H1 (cell line): Measurements from ENCODE around the gene MOK.

ENCODE experiments used
- CEBPB ChIP-seq: IDR thresholded peaks from 2 replicates; pipeline ENCODE4 v1.6.1; 2012; ENCODE audit warnings: low read depth, low read length
- CREB1 ChIP-seq: IDR thresholded peaks from 2 replicates; pipeline ENCODE4 v1.6.1; 2012; ENCODE audit warnings: inconsistent platforms
- EP300 ChIP-seq, 2 experiments: IDR thresholded peaks; 1 replicate in 1 of 2; 2 replicates in 1 of 2; pipeline ENCODE4 v1.6.1; 2011 to 2012; ENCODE audit warnings: low read depth in 2 of 2, low read length in 2 of 2, mild to moderate bottlenecking in 2 of 2, borderline replicate concordance in 1 of 2, inconsistent platforms in 1 of 2, moderate library complexity in 1 of 2
- EZH2 ChIP-seq: fragments of 200-600 bp; sonication (generic); IDR thresholded peaks from 2 replicates; pipeline ENCODE4 v1.7.1; 2012; ENCODE audit warnings: low read depth, mild to moderate bottlenecking, moderate library complexity, low read length, inconsistent platforms; ENCODE audit not compliant: severe bottlenecking
- KDM4A ChIP-seq: IDR thresholded peaks from one replicate; pipeline ENCODE4 v1.7.1; 2012; ENCODE audit warnings: low read depth, mild to moderate bottlenecking, moderate library complexity, low read length, inconsistent platforms; ENCODE audit not compliant: severe bottlenecking
- NRF1 ChIP-seq: IDR thresholded peaks from 2 replicates; pipeline ENCODE4 v1.6.1; 2011; ENCODE audit warnings: mild to moderate bottlenecking, low read depth, low read length, improper control_type of control experiment
- POLR2AphosphoS5 ChIP-seq: IDR thresholded peaks from 2 replicates; pipeline ENCODE4 v1.6.1; 2011; ENCODE audit warnings: low read depth, low read length
- SP1 ChIP-seq: IDR thresholded peaks from 2 replicates; pipeline ENCODE4 v1.6.1; 2011; ENCODE audit warnings: low read depth, low read length
- TAF1 ChIP-seq: IDR thresholded peaks from 2 replicates; pipeline ENCODE4 v1.6.1; 2011; ENCODE audit warnings: mild to moderate bottlenecking, low read depth, low read length
- TF ChIP-seq, protein P1 (sequence below), 3 experiments: IDR thresholded peaks; 1 replicate in 2 of 3; 2 replicates in 1 of 3; pipeline versions ENCODE4 v1.5.1 to v1.6.1; 2011; ENCODE audit warnings: low read length in 3 of 3, mild to moderate bottlenecking in 3 of 3, inconsistent platforms in 2 of 3, low read depth in 1 of 3, moderate library complexity in 1 of 3; ENCODE audit not compliant: insufficient read depth in 1 of 3; ENCODE audit errors: control extremely low read depth in 1 of 3
- TF ChIP-seq, protein P2 (sequence below): IDR thresholded peaks from 2 replicates; pipeline ENCODE4 v1.6.1; 2012; ENCODE audit warnings: inconsistent platforms
- TF ChIP-seq, protein P3 (sequence below): fragments of 300-600 bp; sonication (generic); IDR thresholded peaks from 2 replicates; pipeline ENCODE4 v1.7.1; 2012; ENCODE audit warnings: low read length, moderate library complexity, mild to moderate bottlenecking, inconsistent platforms; ENCODE audit not compliant: insufficient replicate concordance

DNA sequence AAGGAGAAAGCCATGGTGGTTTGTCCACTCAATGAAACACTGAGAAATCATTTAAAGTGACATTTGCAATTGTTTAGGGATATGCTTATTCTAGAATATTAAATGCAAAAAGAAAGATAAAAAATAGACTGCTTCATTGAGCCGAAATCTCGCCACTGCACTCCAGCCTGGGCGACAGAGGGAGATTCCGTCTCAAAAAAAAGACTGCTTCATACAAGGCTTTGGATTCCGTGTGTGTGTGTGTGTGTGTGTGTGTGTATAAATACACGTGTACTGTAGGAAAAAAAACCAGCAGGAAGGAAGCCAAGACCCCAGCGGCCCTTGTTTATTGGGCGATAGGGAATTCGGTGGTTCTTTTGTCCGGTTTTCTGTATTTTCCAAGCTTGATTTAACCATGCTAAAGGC lies 11.4 kb upstream of the MOK start:
- TF ChIP-seq EZH2 (no peak), TAF1 (no peak), NRF1 (no peak), CEBPB (no peak), EP300 (IDR thresholded peaks at IDR 0.05; ENCODE audit: borderline replicate concordance in 1 of 2, low read depth in 2 of 2, low read length in 2 of 2) (no peak), KDM4A (no peak), POLR2AphosphoS5 (no peak), CREB1 (no peak), SP1 (no peak)
- TF ChIP-seq, protein P1, sequence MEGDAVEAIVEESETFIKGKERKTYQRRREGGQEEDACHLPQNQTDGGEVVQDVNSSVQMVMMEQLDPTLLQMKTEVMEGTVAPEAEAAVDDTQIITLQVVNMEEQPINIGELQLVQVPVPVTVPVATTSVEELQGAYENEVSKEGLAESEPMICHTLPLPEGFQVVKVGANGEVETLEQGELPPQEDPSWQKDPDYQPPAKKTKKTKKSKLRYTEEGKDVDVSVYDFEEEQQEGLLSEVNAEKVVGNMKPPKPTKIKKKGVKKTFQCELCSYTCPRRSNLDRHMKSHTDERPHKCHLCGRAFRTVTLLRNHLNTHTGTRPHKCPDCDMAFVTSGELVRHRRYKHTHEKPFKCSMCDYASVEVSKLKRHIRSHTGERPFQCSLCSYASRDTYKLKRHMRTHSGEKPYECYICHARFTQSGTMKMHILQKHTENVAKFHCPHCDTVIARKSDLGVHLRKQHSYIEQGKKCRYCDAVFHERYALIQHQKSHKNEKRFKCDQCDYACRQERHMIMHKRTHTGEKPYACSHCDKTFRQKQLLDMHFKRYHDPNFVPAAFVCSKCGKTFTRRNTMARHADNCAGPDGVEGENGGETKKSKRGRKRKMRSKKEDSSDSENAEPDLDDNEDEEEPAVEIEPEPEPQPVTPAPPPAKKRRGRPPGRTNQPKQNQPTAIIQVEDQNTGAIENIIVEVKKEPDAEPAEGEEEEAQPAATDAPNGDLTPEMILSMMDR (IDR thresholded peaks at IDR 0.05; ENCODE audit: control extremely low read depth in 1 of 3, insufficient read depth in 1 of 3, low read depth in 1 of 3, low read length in 3 of 3): no peak
- TF ChIP-seq, protein P2, sequence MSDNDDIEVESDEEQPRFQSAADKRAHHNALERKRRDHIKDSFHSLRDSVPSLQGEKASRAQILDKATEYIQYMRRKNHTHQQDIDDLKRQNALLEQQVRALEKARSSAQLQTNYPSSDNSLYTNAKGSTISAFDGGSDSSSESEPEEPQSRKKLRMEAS: no peak
- TF ChIP-seq, protein P3, sequence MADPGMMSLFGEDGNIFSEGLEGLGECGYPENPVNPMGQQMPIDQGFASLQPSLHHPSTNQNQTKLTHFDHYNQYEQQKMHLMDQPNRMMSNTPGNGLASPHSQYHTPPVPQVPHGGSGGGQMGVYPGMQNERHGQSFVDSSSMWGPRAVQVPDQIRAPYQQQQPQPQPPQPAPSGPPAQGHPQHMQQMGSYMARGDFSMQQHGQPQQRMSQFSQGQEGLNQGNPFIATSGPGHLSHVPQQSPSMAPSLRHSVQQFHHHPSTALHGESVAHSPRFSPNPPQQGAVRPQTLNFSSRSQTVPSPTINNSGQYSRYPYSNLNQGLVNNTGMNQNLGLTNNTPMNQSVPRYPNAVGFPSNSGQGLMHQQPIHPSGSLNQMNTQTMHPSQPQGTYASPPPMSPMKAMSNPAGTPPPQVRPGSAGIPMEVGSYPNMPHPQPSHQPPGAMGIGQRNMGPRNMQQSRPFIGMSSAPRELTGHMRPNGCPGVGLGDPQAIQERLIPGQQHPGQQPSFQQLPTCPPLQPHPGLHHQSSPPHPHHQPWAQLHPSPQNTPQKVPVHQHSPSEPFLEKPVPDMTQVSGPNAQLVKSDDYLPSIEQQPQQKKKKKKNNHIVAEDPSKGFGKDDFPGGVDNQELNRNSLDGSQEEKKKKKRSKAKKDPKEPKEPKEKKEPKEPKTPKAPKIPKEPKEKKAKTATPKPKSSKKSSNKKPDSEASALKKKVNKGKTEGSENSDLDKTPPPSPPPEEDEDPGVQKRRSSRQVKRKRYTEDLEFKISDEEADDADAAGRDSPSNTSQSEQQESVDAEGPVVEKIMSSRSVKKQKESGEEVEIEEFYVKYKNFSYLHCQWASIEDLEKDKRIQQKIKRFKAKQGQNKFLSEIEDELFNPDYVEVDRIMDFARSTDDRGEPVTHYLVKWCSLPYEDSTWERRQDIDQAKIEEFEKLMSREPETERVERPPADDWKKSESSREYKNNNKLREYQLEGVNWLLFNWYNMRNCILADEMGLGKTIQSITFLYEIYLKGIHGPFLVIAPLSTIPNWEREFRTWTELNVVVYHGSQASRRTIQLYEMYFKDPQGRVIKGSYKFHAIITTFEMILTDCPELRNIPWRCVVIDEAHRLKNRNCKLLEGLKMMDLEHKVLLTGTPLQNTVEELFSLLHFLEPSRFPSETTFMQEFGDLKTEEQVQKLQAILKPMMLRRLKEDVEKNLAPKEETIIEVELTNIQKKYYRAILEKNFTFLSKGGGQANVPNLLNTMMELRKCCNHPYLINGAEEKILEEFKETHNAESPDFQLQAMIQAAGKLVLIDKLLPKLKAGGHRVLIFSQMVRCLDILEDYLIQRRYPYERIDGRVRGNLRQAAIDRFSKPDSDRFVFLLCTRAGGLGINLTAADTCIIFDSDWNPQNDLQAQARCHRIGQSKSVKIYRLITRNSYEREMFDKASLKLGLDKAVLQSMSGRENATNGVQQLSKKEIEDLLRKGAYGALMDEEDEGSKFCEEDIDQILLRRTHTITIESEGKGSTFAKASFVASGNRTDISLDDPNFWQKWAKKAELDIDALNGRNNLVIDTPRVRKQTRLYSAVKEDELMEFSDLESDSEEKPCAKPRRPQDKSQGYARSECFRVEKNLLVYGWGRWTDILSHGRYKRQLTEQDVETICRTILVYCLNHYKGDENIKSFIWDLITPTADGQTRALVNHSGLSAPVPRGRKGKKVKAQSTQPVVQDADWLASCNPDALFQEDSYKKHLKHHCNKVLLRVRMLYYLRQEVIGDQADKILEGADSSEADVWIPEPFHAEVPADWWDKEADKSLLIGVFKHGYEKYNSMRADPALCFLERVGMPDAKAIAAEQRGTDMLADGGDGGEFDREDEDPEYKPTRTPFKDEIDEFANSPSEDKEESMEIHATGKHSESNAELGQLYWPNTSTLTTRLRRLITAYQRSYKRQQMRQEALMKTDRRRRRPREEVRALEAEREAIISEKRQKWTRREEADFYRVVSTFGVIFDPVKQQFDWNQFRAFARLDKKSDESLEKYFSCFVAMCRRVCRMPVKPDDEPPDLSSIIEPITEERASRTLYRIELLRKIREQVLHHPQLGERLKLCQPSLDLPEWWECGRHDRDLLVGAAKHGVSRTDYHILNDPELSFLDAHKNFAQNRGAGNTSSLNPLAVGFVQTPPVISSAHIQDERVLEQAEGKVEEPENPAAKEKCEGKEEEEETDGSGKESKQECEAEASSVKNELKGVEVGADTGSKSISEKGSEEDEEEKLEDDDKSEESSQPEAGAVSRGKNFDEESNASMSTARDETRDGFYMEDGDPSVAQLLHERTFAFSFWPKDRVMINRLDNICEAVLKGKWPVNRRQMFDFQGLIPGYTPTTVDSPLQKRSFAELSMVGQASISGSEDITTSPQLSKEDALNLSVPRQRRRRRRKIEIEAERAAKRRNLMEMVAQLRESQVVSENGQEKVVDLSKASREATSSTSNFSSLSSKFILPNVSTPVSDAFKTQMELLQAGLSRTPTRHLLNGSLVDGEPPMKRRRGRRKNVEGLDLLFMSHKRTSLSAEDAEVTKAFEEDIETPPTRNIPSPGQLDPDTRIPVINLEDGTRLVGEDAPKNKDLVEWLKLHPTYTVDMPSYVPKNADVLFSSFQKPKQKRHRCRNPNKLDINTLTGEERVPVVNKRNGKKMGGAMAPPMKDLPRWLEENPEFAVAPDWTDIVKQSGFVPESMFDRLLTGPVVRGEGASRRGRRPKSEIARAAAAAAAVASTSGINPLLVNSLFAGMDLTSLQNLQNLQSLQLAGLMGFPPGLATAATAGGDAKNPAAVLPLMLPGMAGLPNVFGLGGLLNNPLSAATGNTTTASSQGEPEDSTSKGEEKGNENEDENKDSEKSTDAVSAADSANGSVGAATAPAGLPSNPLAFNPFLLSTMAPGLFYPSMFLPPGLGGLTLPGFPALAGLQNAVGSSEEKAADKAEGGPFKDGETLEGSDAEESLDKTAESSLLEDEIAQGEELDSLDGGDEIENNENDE: no peak
